Measurements from ENCODE around the gene OTOR.

The OTOR gene, protein sequence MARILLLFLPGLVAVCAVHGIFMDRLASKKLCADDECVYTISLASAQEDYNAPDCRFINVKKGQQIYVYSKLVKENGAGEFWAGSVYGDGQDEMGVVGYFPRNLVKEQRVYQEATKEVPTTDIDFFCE

DNA sequence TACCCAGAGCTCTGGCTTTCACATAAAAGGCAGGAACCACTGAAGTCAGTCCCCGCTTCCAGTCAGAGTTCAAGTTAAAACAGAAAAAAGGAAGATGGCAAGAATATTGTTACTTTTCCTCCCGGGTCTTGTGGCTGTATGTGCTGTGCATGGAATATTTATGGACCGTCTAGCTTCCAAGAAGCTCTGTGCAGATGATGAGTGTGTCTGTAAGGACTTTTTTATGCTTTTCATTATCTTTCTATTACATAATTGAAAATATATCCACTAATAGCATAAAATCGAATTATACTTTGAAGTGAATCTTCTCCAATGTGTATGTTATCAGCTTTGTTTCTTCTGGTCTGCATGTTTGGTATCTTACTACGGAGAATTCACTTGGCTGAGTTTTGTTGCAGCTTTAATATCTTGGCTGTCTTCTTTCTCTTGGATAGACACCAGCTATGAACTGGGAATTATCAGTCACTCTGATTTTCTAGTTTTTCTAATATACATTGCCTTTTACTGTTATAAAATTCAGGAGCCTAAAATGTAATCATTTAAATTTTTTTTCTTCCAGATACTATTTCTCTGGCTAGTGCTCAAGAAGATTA lies at the start of gene OTOR:
Gene OTOR (plus strand): TSS at position 51 of the 593 bp plus-strand sequence. CDS start 44 bp downstream, at position 95.
- no peaks in the 10 kb centered on the region for H4K20me1 ChIP-seq
- H3K4me3 ChIP-seq, result peak within 1 kb of the TSS in 2 of 10 experiments; percentile 57 to 62; a peak in 2 of 20 replicates
- peak within 1 kb of the TSS in 7 of 11 experiments; percentile 59 to 89 (median 86); a peak in 11 of 22 replicates for H3K4me2 ChIP-seq
- no peaks in the 10 kb centered on the region for H3K27me3 ChIP-seq
- H3K9ac ChIP-seq, result no peak within 1 kb of the TSS
- peaks cover 0 to 1% (median 0%) of the 10 kb centered on the region in 11 experiments; a peak in 6 of 22 replicates for H3K9me3 ChIP-seq (replicated peaks in 1 of 11)
- no peak for TF ChIP-seq Cebpa-rat (IDR thresholded peaks at IDR 0.05)
- H3K36me3 ChIP-seq, result peaks cover 0 to 2% (median 0%) of the 10 kb centered on the region in 11 experiments; a peak in 1 of 22 replicates
- no peak within 1 kb of the TSS; a peak in 1 of 22 replicates for H3K27ac ChIP-seq
- peaks cover 6 to 53% (median 42%) of the 10 kb centered on the region in 10 experiments; a peak in 19 of 20 replicates for H3K4me1 ChIP-seq

DNA sequence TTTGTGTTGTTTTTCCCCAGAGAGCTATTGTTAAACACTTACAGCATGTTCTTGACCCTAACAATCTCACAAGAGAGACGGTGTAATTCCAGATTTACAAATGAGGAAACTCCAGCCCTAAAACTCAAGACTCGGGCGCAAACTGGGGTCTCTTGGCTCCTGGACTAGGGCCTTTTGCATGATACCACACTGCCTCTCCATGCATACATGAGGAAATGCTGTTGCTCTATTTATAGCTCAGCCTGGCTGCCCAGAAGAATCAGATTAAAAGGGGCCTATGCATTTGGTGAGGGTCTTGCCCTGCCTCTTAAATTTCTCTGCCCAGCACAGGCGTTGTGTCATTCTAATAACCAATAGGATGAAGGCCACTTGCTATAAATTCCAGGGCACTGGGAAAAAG lies 48.9 kb upstream of the OTOR start:
- Histone ChIP-seq H3K4me1 (peaks cover 6 to 54% (median 41%) of the 10 kb centered on the region in 10 experiments; a peak in 18 of 20 replicates), H3K27ac (no peak overlapping the region), H3K36me3 (no peaks in the 10 kb centered on the region), H3K4me3 (no peak overlapping the region), H3K9me3 (replicated peaks in 1 of 11) (0 out of 22 replicates have a peak, but pooled peaks cover 0 to 1% (median 0%) of the 10 kb centered on the region in 11 experiments), H3K27me3 (no peaks in the 10 kb centered on the region), H3K9ac (no peak overlapping the region), H4K20me1 (no peaks in the 10 kb centered on the region), H3K4me2 (peak overlapping the region in 9 of 11 experiments; percentile 15 to 63 (median 40); a peak in 15 of 22 replicates)
- TF ChIP-seq Cebpa-rat (IDR thresholded peaks at IDR 0.05), result no peak

DNA sequence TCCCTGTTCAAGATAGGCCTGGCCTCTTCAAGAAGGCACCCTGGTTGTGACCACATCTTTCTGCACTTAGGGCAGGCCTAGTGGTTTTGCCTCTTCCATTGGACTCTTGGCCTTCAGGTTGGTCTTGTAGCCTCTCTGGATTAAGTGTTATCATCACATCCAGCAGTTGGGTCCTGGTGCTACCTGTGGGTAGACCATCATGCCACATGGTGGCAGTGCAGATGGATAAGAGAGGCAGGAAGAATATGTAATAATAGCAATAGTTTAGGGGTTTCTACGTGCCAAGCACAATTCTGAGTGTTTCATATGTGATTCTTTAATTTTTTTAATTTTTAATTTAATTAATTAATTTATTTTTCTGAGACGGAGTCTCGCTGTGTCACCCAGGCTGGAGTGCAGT lies 46.9 kb upstream of the OTOR start:
- Histone ChIP-seq H3K36me3 (peaks cover 0 to 8% (median 0%) of the 10 kb centered on the region in 11 experiments; a peak in 3 of 22 replicates), H3K4me1 (peaks cover 6 to 39% (median 32%) of the 10 kb centered on the region in 10 experiments; a peak in 18 of 20 replicates), H4K20me1 (no peaks in the 10 kb centered on the region), H3K9me3 (replicated peaks in 1 of 11) (peaks cover 11 to 21% (median 17%) of the 10 kb centered on the region in 11 experiments), H3K27ac (no peak overlapping the region), H3K27me3 (no peaks in the 10 kb centered on the region), H3K4me3 (no peak overlapping the region), H3K4me2 (no peak overlapping the region), H3K9ac (no peak overlapping the region)
- TF ChIP-seq Cebpa-rat (IDR thresholded peaks at IDR 0.05), result no peak

DNA sequence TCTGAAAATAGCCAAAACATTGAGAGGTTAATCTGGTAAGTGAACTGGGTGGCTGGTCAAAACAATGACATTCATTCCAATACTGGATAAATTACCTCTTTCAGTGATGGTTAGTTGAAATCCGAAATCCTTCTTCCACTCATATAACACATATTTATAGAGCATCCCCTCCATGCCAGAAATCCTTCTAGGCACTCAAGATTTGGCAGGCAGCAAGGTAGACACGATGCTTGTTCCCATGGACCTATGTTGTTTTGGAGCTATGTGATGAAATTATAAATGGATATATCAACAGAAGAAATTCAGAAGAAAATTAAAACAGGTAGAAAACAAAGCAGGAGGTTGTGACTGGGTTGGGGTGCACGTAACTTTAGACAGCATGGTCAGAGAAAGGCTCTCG lies 44.6 kb upstream of the OTOR start:
- H3K4me2 ChIP-seq, result no peak overlapping the region
- H3K4me3 ChIP-seq, result no peak overlapping the region
- H3K9ac ChIP-seq, result no peak overlapping the region
- H3K9me3 ChIP-seq (replicated peaks in 1 of 11), result peaks cover 19 to 33% (median 30%) of the 10 kb centered on the region in 11 experiments
- no peak overlapping the region for H3K27ac ChIP-seq
- no peaks in the 10 kb centered on the region for H4K20me1 ChIP-seq
- TF ChIP-seq Cebpa-rat (IDR thresholded peaks at IDR 0.05), result no peak
- H3K27me3 ChIP-seq, result no peaks in the 10 kb centered on the region
- peaks cover 8 to 22% (median 15%) of the 10 kb centered on the region in 10 experiments for H3K4me1 ChIP-seq
- peaks cover 0 to 8% (median 0%) of the 10 kb centered on the region in 11 experiments; a peak in 3 of 22 replicates for H3K36me3 ChIP-seq

DNA sequence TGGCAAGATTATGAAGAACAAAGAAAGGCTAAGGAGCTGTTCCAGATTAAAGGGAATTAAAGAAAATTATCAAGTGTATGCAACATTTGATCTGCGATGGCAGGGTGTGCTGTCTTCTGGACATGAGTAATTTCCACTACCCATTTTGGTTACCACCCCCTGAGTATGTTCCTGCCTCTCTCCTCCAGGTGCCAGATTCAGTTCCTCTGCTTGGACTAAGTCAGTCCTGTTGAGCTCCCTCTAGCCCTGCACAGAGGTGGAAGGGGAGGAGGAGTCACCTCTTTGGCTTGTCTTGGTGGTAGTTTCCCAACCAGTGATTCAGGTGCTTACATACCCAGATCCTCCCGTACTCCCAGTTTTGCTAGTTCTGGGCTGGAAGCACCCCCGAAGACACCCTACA lies 40.5 kb upstream of the OTOR start:
- peak overlapping the region in 2 of 11 experiments; percentile 69 to 80; a peak in 3 of 22 replicates for H3K4me2 ChIP-seq
- no peak for TF ChIP-seq Cebpa-rat (IDR thresholded peaks at IDR 0.05)
- peaks cover 19 to 33% (median 30%) of the 10 kb centered on the region in 11 experiments for H3K9me3 ChIP-seq (replicated peaks in 1 of 11)
- no peak overlapping the region for H3K9ac ChIP-seq
- peaks cover 11 to 46% (median 15%) of the 10 kb centered on the region in 10 experiments for H3K4me1 ChIP-seq
- no peaks in the 10 kb centered on the region for H3K27me3 ChIP-seq
- H3K27ac ChIP-seq, result no peak overlapping the region
- peaks cover 0 to 8% (median 0%) of the 10 kb centered on the region in 11 experiments; a peak in 3 of 22 replicates for H3K36me3 ChIP-seq
- no peaks in the 10 kb centered on the region for H4K20me1 ChIP-seq
- no peak overlapping the region for H3K4me3 ChIP-seq

DNA sequence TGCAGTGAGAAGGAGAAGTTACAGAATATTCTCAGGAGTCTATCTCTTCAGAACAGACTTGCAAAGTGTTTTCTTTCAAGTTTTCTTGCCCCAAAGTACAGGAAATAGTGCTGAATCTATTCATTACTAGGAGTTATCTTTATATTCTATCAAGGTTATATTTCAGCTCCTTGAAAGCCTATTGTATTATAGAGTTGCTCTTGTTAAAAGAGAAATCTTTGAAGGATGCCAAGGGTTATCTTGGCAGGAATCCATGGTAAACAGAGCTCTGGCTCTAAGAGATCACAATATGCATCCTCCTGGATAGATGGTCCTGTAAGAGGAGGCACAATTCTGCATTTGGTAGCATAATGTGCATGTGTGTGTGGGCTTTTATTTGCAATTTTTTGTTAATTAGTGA lies 39.6 kb upstream of the OTOR start:
- no peaks in the 10 kb centered on the region for H4K20me1 ChIP-seq
- no peak overlapping the region for H3K4me3 ChIP-seq
- H3K27ac ChIP-seq, result no peak overlapping the region
- no peaks in the 10 kb centered on the region for H3K27me3 ChIP-seq
- TF ChIP-seq Cebpa-rat (IDR thresholded peaks at IDR 0.05), result no peak
- H3K36me3 ChIP-seq, result peaks cover 0 to 8% (median 0%) of the 10 kb centered on the region in 11 experiments; a peak in 3 of 22 replicates
- peaks cover 11 to 48% (median 15%) of the 10 kb centered on the region in 10 experiments for H3K4me1 ChIP-seq
- H3K9ac ChIP-seq, result no peak overlapping the region
- H3K4me2 ChIP-seq, result peak overlapping the region in 10 of 11 experiments; percentile 49 to 80 (median 61); a peak in 18 of 22 replicates
- peaks cover 19 to 33% (median 30%) of the 10 kb centered on the region in 11 experiments for H3K9me3 ChIP-seq (replicated peaks in 1 of 11)

DNA sequence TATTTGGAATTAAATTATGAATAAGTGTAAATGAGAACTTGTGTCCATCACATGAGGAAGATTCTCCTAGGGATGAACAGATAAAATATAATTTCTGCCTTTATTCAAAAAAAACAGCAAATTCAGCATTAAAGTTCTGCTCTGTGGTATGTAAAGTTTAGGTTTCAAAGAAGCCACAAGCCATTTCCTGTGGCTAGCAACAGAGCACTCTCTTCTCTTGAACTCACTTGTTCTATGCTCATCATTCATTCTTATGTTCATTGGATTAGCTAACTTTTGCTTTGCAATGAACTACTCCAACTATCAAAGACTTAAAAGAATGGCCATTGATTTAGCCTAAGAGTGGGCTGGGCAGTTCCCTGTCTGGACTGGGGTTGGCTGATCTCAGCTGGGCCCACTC lies 39.1 kb upstream of the OTOR start:
- TF ChIP-seq Cebpa-rat (IDR thresholded peaks at IDR 0.05), result no peak
- Histone ChIP-seq H3K4me3 (no peak overlapping the region), H3K36me3 (peaks cover 0 to 8% (median 0%) of the 10 kb centered on the region in 11 experiments; a peak in 3 of 22 replicates), H3K9ac (no peak overlapping the region), H3K27me3 (no peaks in the 10 kb centered on the region), H4K20me1 (no peaks in the 10 kb centered on the region), H3K9me3 (replicated peaks in 1 of 11) (peaks cover 19 to 33% (median 30%) of the 10 kb centered on the region in 11 experiments), H3K27ac (no peak overlapping the region), H3K4me2 (peak overlapping the region; percentile 49 to 80 (median 62)), H3K4me1 (peaks cover 11 to 48% (median 15%) of the 10 kb centered on the region in 10 experiments)

DNA sequence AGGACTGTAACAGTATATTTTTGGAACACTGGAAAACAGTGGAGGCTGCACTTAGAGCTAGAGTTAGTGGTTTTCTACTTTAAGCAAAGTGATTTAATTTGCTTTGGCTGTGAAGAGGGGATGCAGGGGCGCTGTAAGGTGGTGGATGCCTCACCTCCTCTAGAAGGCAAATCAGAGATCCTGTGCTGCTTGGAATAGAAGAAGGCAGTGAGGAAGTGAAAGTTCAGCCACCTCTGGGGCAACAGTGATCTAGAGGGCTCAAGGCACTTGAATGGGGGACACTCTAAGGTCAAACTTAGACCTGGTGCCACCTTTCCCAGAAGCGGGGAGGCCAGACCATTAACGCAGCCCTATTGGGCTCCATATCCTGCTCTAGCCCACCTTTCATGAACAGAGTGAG lies 37.4 kb upstream of the OTOR start:
- no peaks in the 10 kb centered on the region for H3K27me3 ChIP-seq
- peaks cover 0 to 6% (median 0%) of the 10 kb centered on the region in 11 experiments; a peak in 3 of 22 replicates for H3K36me3 ChIP-seq
- H4K20me1 ChIP-seq, result no peaks in the 10 kb centered on the region
- H3K4me2 ChIP-seq, result peak overlapping the region in 2 of 11 experiments; percentile 13 to 55; a peak in 3 of 22 replicates
- H3K9ac ChIP-seq, result no peak overlapping the region
- H3K9me3 ChIP-seq (replicated peaks in 1 of 11), result peaks cover 13 to 21% (median 19%) of the 10 kb centered on the region in 11 experiments
- H3K4me1 ChIP-seq, result peaks cover 11 to 48% (median 15%) of the 10 kb centered on the region in 10 experiments
- no peak for TF ChIP-seq Cebpa-rat (IDR thresholded peaks at IDR 0.05)
- H3K4me3 ChIP-seq, result no peak overlapping the region
- H3K27ac ChIP-seq, result no peak overlapping the region

DNA sequence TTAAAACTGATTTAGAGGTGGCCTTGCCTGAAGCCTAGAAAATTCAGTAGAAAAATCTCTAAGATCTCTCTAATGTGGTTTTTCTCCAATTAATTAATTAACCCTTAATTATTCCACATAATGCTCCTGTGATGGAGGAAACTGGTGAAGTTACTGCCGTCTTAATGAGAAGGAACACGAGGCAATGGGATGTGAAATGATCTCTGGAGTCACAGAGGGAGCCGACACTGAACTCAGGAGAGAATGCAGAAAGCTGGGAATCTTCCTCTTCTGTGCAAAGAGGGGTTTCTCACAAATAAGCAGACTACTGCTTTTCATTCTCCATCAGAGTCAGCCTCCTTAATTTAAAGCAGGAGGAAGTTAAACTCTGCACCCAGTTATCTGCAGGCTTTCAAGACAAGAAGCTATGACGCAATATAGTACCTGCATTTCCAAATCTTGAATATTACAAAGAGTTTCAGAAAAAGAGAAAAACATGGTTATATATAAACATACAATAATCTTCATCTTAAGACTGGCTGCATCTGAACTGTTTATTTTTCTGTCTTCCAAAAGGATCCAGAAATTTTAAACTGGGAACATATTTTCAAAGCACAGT lies 36.4 kb upstream of the OTOR start:
- peak in 6 of 11 experiments; percentile 14 to 76 (median 46); a peak in 4 of 22 replicates for TF ChIP-seq Cebpa-rat (IDR thresholded peaks at IDR 0.05)
- Histone ChIP-seq H3K27ac (no peak overlapping the region), H3K4me2 (peak overlapping the region in 4 of 11 experiments; percentile 18 to 46 (median 24); a peak in 7 of 22 replicates), H3K4me3 (no peak overlapping the region), H3K27me3 (no peaks in the 10 kb centered on the region), H3K9me3 (replicated peaks in 1 of 11) (peaks cover 3 to 11% (median 9%) of the 10 kb centered on the region in 11 experiments), H3K9ac (no peak overlapping the region), H4K20me1 (no peaks in the 10 kb centered on the region), H3K4me1 (peaks cover 11 to 48% (median 15%) of the 10 kb centered on the region in 10 experiments), H3K36me3 (no peaks in the 10 kb centered on the region)
